Neural cell (in vitro differentiated cells): ENCODE measurements around the gene IFNE. TPM values are rescaled to one million over a fixed set of nuclear protein-coding genes. Genes with fewer than 3 reads are reported as not detected.
"Not testable (repeated sequence)": the region's sequence is repeated elsewhere in the genome, so short reads cannot be mapped to it uniquely, and the experiment has no call there.

Experiments used
- H2AFZ ChIP-seq: fragments of 200-600, 300-800 bp; sonication (generic), shearing (Covaris generic); 2 replicates; pipeline ENCODE4 v1.6.0; 2014; ENCODE audit warnings: low read depth, mild to moderate bottlenecking, antibody characterized with exemption, low read length, moderate library complexity
- H3F3A ChIP-seq: fragments of 200-600 bp; shearing (Covaris generic); 2 replicates; pipeline ENCODE4 v1.6.1; 2016; ENCODE audit warnings: mild to moderate bottlenecking, moderate library complexity, mixed read lengths, antibody characterized with exemption, low read length; ENCODE audit not compliant: insufficient read depth, poor library complexity, severe bottlenecking
- H3K27ac ChIP-seq: fragments of 200-600, 300-800 bp; sonication (generic), shearing (Covaris generic); 2 replicates; pipeline ENCODE4 v1.5.1; 2014; ENCODE audit warnings: mild to moderate bottlenecking, low read length, moderate library complexity
- H3K27me3 ChIP-seq: fragments of 300-800, 200-600 bp; sonication (generic), shearing (Covaris generic); 2 replicates; pipeline ENCODE4 v1.6.0; 2014; ENCODE audit warnings: mild to moderate bottlenecking, low read depth, low read length, moderate library complexity; ENCODE audit not compliant: insufficient read depth
- H3K36me3 ChIP-seq: fragments of 300-800, 200-600 bp; sonication (generic), shearing (Covaris generic); 2 replicates; pipeline ENCODE4 v1.5.1; 2014; ENCODE audit warnings: mild to moderate bottlenecking, antibody characterized with exemption, low read length, moderate library complexity; ENCODE audit not compliant: insufficient read depth
- H3K4me2 ChIP-seq: fragments of 300-800, 200-600 bp; sonication (generic), shearing (Covaris generic); 2 replicates; pipeline ENCODE4 v1.6.0; 2014; ENCODE audit warnings: mild to moderate bottlenecking, low read length
- H3K4me3 ChIP-seq: fragments of 300-800, 200-600 bp; sonication (generic), shearing (Covaris generic); 2 replicates; pipeline ENCODE4 v1.5.1; 2014; ENCODE audit warnings: mild to moderate bottlenecking, low read length, moderate library complexity
- H3K79me2 ChIP-seq: fragments of 200-600 bp; shearing (Covaris generic); replicated peaks from 2 replicates; pipeline ENCODE4 v1.6.0; 2014; ENCODE audit warnings: mild to moderate bottlenecking, low read length, moderate library complexity; ENCODE audit not compliant: insufficient read depth
- H3K9ac ChIP-seq: fragments of 300-800, 200-600 bp; sonication (generic), shearing (Covaris generic); 2 replicates; pipeline ENCODE4 v1.6.1; 2016; ENCODE audit warnings: mild to moderate bottlenecking, low read length, mixed read lengths
- H3K9me2 ChIP-seq: fragments of 200-600 bp; shearing (Covaris generic); 2 replicates; pipeline ENCODE4 v1.6.1; 2016; ENCODE audit warnings: mild to moderate bottlenecking, low read length, mixed read lengths; ENCODE audit not compliant: insufficient read depth
- H3K9me3 ChIP-seq: fragments of 200-600, 300-800 bp; sonication (generic), shearing (Covaris generic); 2 replicates; pipeline ENCODE4 v1.6.1; 2016; ENCODE audit warnings: mild to moderate bottlenecking, mixed run types, low read length, moderate library complexity, mixed read lengths
- H4K20me1 ChIP-seq: fragments of 200-600 bp; shearing (Covaris generic); 2 replicates; pipeline ENCODE4 v1.6.1; 2016; ENCODE audit warnings: mild to moderate bottlenecking, mixed run types; ENCODE audit not compliant: insufficient read depth
- EP300 ChIP-seq: fragments of 450-650 bp; conservative IDR thresholded peaks from 2 replicates; pipeline ENCODE4 v1.6.1; 2014; ENCODE audit warnings: antibody characterized with exemption, mild to moderate bottlenecking, moderate library complexity; ENCODE audit not compliant: poor library complexity, severe bottlenecking
- EZH2 ChIP-seq: fragments of 200-600, 300-800 bp; shearing (Covaris generic), sonication (generic); IDR thresholded peaks from 2 replicates; pipeline ENCODE4 v1.6.1; 2014; ENCODE audit warnings: antibody characterized with exemption, low read length, borderline replicate concordance, mild to moderate bottlenecking; ENCODE audit not compliant: insufficient read depth, poor library complexity, severe bottlenecking
- MXI1 ChIP-seq: fragments of 450-650 bp; conservative IDR thresholded peaks from 2 replicates; pipeline ENCODE4 v1.6.1; 2014; ENCODE audit warnings: antibody characterized with exemption, mild to moderate bottlenecking; ENCODE audit not compliant: poor library complexity, severe bottlenecking
- POLR2AphosphoS5 ChIP-seq: IDR thresholded peaks from 2 replicates; pipeline ENCODE4 v1.6.1; 2012
- RAD21 ChIP-seq: fragments of 450-650 bp; conservative IDR thresholded peaks from 2 replicates; pipeline ENCODE4 v1.6.1; 2014; ENCODE audit warnings: antibody characterized with exemption, mild to moderate bottlenecking, moderate library complexity
- SMC3 ChIP-seq: fragments of 450-650 bp; conservative IDR thresholded peaks from 2 replicates; pipeline ENCODE4 v1.6.1; 2014; ENCODE audit warnings: antibody characterized with exemption, mild to moderate bottlenecking, moderate library complexity; ENCODE audit not compliant: poor library complexity
- TAF1 ChIP-seq: IDR thresholded peaks from 2 replicates; pipeline ENCODE4 v1.6.1; 2012; ENCODE audit warnings: low read depth
- polyA plus RNA-seq: library from polyadenylated mRNA; depleted of rRNA; stranded (reverse); fragments of >200 nt; gene quantifications from 2 replicates; pipeline ENCODE4 v1.2.3, GENCODE V29; 2014
- TF ChIP-seq, protein P1 (sequence below): IDR thresholded peaks from 2 replicates; pipeline ENCODE4 v1.6.1; 2012; ENCODE audit warnings: borderline replicate concordance
- TF ChIP-seq, protein P2 (sequence below): fragments of 450-650 bp; IDR thresholded peaks from 2 replicates; pipeline ENCODE4 v1.5.1; 2014; ENCODE audit warnings: antibody characterized with exemption, mild to moderate bottlenecking, moderate library complexity; ENCODE audit not compliant: poor library complexity, severe bottlenecking

The IFNE gene
- polyA plus RNA-seq, 1 donor from 2014 or later = not detected

GRCh38 chr9:21440139-21440538, 42.0 kb downstream of the IFNE start, which contains the start of gene IFNA1:
Gene IFNA1, plus strand, starts transcription at chr9:21440439. Its CDS starts 69 bp downstream, at chr9:21440508.
- Histone ChIP-seq H2AFZ (no peak within 1 kb of the TSS), H3K36me3 (no peaks in the 10 kb centered on the region), H3K27me3 (no peaks in the 10 kb centered on the region), H3K9me2 (no peaks in the 10 kb centered on the region), H3K9ac (no peak within 1 kb of the TSS), H3K9me3 (no peaks in the 10 kb centered on the region), H3K27ac (no peak within 1 kb of the TSS), H3K79me2 (no peaks in the 10 kb centered on the region), H3K4me3 (no peak within 1 kb of the TSS), H3K4me2 (no peak within 1 kb of the TSS), H3F3A (no peaks in the 10 kb centered on the region), H4K20me1 (no peaks in the 10 kb centered on the region)
- TF ChIP-seq, protein P1, sequence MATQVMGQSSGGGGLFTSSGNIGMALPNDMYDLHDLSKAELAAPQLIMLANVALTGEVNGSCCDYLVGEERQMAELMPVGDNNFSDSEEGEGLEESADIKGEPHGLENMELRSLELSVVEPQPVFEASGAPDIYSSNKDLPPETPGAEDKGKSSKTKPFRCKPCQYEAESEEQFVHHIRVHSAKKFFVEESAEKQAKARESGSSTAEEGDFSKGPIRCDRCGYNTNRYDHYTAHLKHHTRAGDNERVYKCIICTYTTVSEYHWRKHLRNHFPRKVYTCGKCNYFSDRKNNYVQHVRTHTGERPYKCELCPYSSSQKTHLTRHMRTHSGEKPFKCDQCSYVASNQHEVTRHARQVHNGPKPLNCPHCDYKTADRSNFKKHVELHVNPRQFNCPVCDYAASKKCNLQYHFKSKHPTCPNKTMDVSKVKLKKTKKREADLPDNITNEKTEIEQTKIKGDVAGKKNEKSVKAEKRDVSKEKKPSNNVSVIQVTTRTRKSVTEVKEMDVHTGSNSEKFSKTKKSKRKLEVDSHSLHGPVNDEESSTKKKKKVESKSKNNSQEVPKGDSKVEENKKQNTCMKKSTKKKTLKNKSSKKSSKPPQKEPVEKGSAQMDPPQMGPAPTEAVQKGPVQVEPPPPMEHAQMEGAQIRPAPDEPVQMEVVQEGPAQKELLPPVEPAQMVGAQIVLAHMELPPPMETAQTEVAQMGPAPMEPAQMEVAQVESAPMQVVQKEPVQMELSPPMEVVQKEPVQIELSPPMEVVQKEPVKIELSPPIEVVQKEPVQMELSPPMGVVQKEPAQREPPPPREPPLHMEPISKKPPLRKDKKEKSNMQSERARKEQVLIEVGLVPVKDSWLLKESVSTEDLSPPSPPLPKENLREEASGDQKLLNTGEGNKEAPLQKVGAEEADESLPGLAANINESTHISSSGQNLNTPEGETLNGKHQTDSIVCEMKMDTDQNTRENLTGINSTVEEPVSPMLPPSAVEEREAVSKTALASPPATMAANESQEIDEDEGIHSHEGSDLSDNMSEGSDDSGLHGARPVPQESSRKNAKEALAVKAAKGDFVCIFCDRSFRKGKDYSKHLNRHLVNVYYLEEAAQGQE = no peak
- TF ChIP-seq TAF1 = no peak
- TF ChIP-seq POLR2AphosphoS5 = no peak
- TF ChIP-seq EP300 = no peak
- no peak for TF ChIP-seq EZH2
- TF ChIP-seq RAD21 = no peak
- TF ChIP-seq, protein P2, sequence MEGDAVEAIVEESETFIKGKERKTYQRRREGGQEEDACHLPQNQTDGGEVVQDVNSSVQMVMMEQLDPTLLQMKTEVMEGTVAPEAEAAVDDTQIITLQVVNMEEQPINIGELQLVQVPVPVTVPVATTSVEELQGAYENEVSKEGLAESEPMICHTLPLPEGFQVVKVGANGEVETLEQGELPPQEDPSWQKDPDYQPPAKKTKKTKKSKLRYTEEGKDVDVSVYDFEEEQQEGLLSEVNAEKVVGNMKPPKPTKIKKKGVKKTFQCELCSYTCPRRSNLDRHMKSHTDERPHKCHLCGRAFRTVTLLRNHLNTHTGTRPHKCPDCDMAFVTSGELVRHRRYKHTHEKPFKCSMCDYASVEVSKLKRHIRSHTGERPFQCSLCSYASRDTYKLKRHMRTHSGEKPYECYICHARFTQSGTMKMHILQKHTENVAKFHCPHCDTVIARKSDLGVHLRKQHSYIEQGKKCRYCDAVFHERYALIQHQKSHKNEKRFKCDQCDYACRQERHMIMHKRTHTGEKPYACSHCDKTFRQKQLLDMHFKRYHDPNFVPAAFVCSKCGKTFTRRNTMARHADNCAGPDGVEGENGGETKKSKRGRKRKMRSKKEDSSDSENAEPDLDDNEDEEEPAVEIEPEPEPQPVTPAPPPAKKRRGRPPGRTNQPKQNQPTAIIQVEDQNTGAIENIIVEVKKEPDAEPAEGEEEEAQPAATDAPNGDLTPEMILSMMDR = no peak
- no peak for TF ChIP-seq MXI1

GRCh38 chr9:21435015-21435383, 47.1 kb downstream of the IFNE start:
- not testable (repeated sequence) for H3K9me3 ChIP-seq, H3K9ac ChIP-seq, H3K36me3 ChIP-seq, H4K20me1 ChIP-seq, H3K4me2 ChIP-seq, H3K27ac ChIP-seq, H2AFZ ChIP-seq, H3K27me3 ChIP-seq, H3F3A ChIP-seq, H3K9me2 ChIP-seq, H3K4me3 ChIP-seq, H3K79me2 ChIP-seq

DNA sequence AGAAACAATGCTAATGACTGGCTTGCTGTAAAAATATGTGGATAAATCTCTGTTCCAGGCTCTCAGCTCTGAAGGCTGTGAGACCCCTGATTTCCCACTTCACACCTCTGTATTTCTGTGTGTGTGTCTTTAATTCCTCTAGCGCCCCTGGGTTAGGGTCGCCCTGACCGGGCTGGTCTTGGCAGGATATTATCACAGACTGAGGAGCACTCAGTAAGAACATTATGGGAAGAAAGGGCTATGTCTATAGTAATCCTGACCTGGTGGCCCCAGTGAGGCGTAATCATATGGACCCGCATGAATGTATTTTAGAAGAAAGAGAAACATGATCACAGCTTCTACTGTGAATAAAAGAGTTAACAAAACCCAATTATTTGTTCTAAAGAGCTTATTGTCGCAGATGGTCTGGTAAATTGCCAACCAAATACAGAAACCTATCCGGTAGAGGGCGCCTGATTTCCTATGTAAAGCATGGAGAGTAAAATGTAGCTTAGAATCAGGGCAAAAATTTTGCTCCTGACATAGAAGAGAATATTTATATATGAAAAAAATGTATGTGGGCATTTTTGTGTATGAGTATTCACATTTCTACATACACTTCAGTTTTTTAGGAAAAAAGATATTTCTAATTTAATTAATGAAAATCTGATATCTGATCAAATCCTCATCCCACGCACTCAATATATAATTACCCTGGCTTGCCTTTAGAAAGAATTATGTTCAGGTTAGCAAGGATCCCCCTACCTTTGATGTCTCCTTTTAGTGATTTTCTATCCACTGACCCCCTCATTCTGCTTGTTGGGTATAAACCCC, 47.7 kb downstream of the IFNE start:
- H2AFZ ChIP-seq = no peak overlapping the region
- no peaks in the 10 kb centered on the region for H3K36me3 ChIP-seq
- no peak overlapping the region for H3K9ac ChIP-seq
- no peaks in the 10 kb centered on the region for H3K9me2 ChIP-seq
- no peak overlapping the region for H3K4me2 ChIP-seq
- no peaks in the 10 kb centered on the region for H3K9me3 ChIP-seq
- H4K20me1 ChIP-seq = no peaks in the 10 kb centered on the region
- no peaks in the 10 kb centered on the region for H3F3A ChIP-seq
- H3K4me3 ChIP-seq = no peak overlapping the region
- H3K79me2 ChIP-seq = no peaks in the 10 kb centered on the region
- no peaks in the 10 kb centered on the region for H3K27me3 ChIP-seq
- no peak overlapping the region for H3K27ac ChIP-seq
- TF ChIP-seq SMC3 = no peak
- no peak for TF ChIP-seq RAD21
- TF ChIP-seq POLR2AphosphoS5 = no peak
- no peak for TF ChIP-seq EZH2
